ENCODE data around the gene NOVA2. TPM values are rescaled to one million over a fixed set of nuclear protein-coding genes. Genes with fewer than 3 reads are reported as not detected.
A peak's percentile ranks its signal among the peaks of the same experiment; 100 is the strongest.

The NOVA2 gene
- total and polyA plus RNA-seq, 9 of the 15 experiments (the other 6 are each of a cell fraction or from before 2014, with no cell fraction given) = not detected

DNA sequence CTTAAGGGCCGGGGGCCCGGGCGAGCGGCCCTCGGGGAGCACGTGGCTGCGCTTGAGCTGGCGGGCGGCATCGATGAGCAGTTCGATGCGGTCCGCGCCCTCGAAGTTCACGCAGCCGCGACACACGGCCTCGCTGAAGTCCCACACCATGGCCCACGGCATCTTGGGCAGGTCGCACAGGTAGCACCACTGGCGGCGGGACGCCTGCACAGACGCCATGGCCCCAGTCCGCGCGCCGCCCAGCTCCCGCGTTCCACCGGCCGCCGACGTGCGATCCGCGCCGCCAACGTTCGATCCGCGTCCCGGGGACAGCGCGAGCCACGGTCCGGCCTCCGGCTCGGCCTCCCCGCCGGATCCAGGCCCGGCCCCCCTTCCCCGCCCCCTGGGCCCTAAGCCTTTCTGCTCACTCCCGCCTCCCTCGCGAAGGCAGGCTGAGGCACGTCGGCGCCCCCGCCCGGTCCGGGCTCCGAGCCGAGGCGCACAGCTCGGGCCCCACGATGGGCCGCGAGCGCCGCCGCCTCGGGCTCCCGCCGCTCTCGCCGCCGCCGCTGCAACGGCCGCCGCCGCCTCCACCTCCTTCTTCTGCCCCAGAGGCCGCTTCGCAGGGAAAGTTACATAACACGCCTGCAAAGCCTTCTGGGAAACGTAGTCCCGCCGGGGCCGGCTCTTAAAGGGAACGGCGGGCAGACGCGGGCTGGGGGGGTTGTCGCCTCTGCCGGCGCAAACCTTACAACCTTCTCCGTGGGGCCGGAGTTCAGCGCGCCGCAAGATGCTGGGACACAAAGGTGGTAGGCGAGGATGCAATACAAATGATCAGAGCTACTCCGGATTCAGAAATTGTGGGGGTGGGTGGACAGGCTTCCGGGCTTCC is 87.9 kb downstream of the NOVA2 start, which contains the start of gene IRF2BP1 (continued):
- TF ChIP-seq PHTF2 (CRISPR knock-in tag; IDR thresholded peaks at IDR 0.05) (no peak), ZNF668 (CRISPR knock-in tag; IDR thresholded peaks at IDR 0.05) (no peak), SIN3B (IDR thresholded peaks at IDR 0.05; ENCODE audit: low read depth) (peak; percentile 72), ZFP91 (CRISPR knock-in tag; IDR thresholded peaks at IDR 0.05) (peak; percentile 98), RB1 (IDR thresholded peaks at IDR 0.05; ENCODE audit: low read depth) (peak; percentile 45), GABPA (tag; conservative IDR thresholded peaks at IDR 0.05; ENCODE audit: low read depth) (no peak), MYBL2 (IDR thresholded peaks at IDR 0.05; ENCODE audit: low read depth) (no peak), MYBL2 (CRISPR knock-in tag; IDR thresholded peaks at IDR 0.05; ENCODE audit: borderline replicate concordance) (no peak), NFATC3 (IDR thresholded peaks at IDR 0.05) (no peak), ZFX (CRISPR knock-in tag; IDR thresholded peaks at IDR 0.05) (peak; percentile 83), CBX1 (IDR thresholded peaks at IDR 0.05; ENCODE audit: low read depth) (no peak; the same call in 1 of the 2 replicates), TBL1XR1 (IDR thresholded peaks at IDR 0.05; ENCODE audit: low read length in 2 of 2) (peak in 1 of 2 experiments; percentile 16; a peak in 1 of 4 replicates), HDAC1 (IDR thresholded peaks at IDR 0.05) (0 out of 4 replicates have a peak, but pooled peaks of 1 of the 2 experiments have one; percentile 29), TAF1 (IDR thresholded peaks at IDR 0.05; ENCODE audit: control insufficient read depth, extremely low read depth, insufficient read depth, low read length, severe bottlenecking) (peak; percentile 33), HCFC1 (IDR thresholded peaks at IDR 0.05; ENCODE audit: low read depth, low read length) (peak; percentile 95), MIER1 (IDR thresholded peaks at IDR 0.05; ENCODE audit: low read depth) (no peak), CBX3 (IDR thresholded peaks at IDR 0.05; ENCODE audit: borderline replicate concordance in 1 of 2, low read length in 2 of 2) (0 out of 3 replicates have a peak, but pooled peaks of 1 of the 2 experiments have one; percentile 7), RBFOX2 (IDR thresholded peaks at IDR 0.05; ENCODE audit: low read depth, low read length) (peak; percentile 61), RBM15 (IDR thresholded peaks at IDR 0.05; ENCODE audit: insufficient read depth, low read length) (no peak), SIX5 (IDR thresholded peaks at IDR 0.05; ENCODE audit: borderline replicate concordance in 1 of 2, insufficient read depth in 1 of 2, low read depth in 1 of 2, low read length in 2 of 2) (peak; percentile 69 to 84)
- TF ChIP-seq, protein P1, sequence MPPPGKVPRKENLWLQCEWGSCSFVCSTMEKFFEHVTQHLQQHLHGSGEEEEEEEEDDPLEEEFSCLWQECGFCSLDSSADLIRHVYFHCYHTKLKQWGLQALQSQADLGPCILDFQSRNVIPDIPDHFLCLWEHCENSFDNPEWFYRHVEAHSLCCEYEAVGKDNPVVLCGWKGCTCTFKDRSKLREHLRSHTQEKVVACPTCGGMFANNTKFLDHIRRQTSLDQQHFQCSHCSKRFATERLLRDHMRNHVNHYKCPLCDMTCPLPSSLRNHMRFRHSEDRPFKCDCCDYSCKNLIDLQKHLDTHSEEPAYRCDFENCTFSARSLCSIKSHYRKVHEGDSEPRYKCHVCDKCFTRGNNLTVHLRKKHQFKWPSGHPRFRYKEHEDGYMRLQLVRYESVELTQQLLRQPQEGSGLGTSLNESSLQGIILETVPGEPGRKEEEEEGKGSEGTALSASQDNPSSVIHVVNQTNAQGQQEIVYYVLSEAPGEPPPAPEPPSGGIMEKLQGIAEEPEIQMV (tag; conservative IDR thresholded peaks at IDR 0.05; ENCODE audit: low read depth) = no peak
- TF ChIP-seq, protein P2, sequence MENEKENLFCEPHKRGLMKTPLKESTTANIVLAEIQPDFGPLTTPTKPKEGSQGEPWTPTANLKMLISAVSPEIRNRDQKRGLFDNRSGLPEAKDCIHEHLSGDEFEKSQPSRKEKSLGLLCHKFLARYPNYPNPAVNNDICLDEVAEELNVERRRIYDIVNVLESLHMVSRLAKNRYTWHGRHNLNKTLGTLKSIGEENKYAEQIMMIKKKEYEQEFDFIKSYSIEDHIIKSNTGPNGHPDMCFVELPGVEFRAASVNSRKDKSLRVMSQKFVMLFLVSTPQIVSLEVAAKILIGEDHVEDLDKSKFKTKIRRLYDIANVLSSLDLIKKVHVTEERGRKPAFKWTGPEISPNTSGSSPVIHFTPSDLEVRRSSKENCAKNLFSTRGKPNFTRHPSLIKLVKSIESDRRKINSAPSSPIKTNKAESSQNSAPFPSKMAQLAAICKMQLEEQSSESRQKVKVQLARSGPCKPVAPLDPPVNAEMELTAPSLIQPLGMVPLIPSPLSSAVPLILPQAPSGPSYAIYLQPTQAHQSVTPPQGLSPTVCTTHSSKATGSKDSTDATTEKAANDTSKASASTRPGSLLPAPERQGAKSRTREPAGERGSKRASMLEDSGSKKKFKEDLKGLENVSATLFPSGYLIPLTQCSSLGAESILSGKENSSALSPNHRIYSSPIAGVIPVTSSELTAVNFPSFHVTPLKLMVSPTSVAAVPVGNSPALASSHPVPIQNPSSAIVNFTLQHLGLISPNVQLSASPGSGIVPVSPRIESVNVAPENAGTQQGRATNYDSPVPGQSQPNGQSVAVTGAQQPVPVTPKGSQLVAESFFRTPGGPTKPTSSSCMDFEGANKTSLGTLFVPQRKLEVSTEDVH (IDR thresholded peaks at IDR 0.05; ENCODE audit: low read depth, partially characterized antibody) = no peak
